IMR-90 (cell line): ENCODE results near the gene PGA3. TPM values are rescaled to one million over a fixed set of nuclear protein-coding genes. Genes with fewer than 3 reads are reported as not detected.

Experiments used
- ATAC-seq: fragments of 200-7000 bp; cut with Tn5 transposase; 2 replicates; pipeline ENCODE4 v1.9.1; 2020; ENCODE audit warnings: low read depth, mild to moderate bottlenecking, moderate library complexity
- BruUV-seq: library from RNA; stranded (reverse); fragments of 400-500 nt; replicated peaks from 2 replicates; lab custom pipeline; 2021; lab: Mats Ljungman, UMichigan
- CTCF ChIA-PET: fragments of 300-600 bp; formaldehyde crosslinking; extraction: SDS; loops from one replicate; lab custom pipeline; 2021; ENCODE audit warnings: antibody characterized with exemption; lab: Yijun Ruan, JAX
- POLR2A ChIA-PET: fragments of 300-600 bp; sonication (Branson Sonifier 250); formaldehyde crosslinking; loops from one replicate; lab custom pipeline; 2022; ENCODE audit warnings: antibody characterized with exemption; ENCODE audit not compliant: unreplicated experiment; lab: Charles Lee
- DNase-seq: peaks from one replicate; pipeline ENCODE4 v3.0.0; 2013
- H2AFZ ChIP-seq: replicated peaks from 2 replicates; pipeline ENCODE3; 2013; ENCODE audit warnings: low read length, mild to moderate bottlenecking; ENCODE audit not compliant: poor library complexity
- H2AK5ac ChIP-seq: 2 replicates; pipeline ENCODE4 v1.6.1; 2013; ENCODE audit warnings: low read depth, low read length, inconsistent platforms
- H2AK9ac ChIP-seq: replicated peaks from 2 replicates; pipeline ENCODE3; 2013; ENCODE audit warnings: mild to moderate bottlenecking, low read depth, low read length, moderate library complexity; ENCODE audit not compliant: poor library complexity
- H2BK120ac ChIP-seq: 2 replicates; pipeline ENCODE4 v1.6.1; 2013; ENCODE audit warnings: low read depth, low read length, inconsistent platforms
- H2BK15ac ChIP-seq: 3 replicates; pipeline ENCODE4 v1.6.1; 2013; ENCODE audit warnings: low read depth, low read length, inconsistent platforms
- H2BK20ac ChIP-seq: 2 replicates; pipeline ENCODE4 v1.6.1; 2013; ENCODE audit warnings: low read depth, mild to moderate bottlenecking, inconsistent platforms, low read length, moderate library complexity
- H2BK5ac ChIP-seq: 2 replicates; pipeline ENCODE4 v1.6.1; 2013; ENCODE audit warnings: mild to moderate bottlenecking, low read depth, low read length, inconsistent platforms; ENCODE audit not compliant: poor library complexity, severe bottlenecking
- H3K14ac ChIP-seq: replicated peaks from 2 replicates; pipeline ENCODE4 v1.6.1; 2013; ENCODE audit warnings: low read depth, low read length, inconsistent platforms
- H3K18ac ChIP-seq: 2 replicates; pipeline ENCODE4 v1.6.1; 2013; ENCODE audit warnings: low read depth, low read length, control low read depth
- H3K23ac ChIP-seq: 2 replicates; pipeline ENCODE4 v1.6.1; 2013; ENCODE audit warnings: low read depth, low read length, inconsistent platforms
- H3K27ac ChIP-seq: 2 replicates; pipeline ENCODE4 v1.5.1; 2013; ENCODE audit warnings: mild to moderate bottlenecking, control low read depth, low read length; ENCODE audit not compliant: insufficient read depth
- H3K27me3 ChIP-seq: 2 replicates; pipeline ENCODE4 v1.6.1; 2013; ENCODE audit warnings: low read length; ENCODE audit not compliant: control insufficient read depth, insufficient read depth
- H3K36me3 ChIP-seq: 2 replicates; pipeline ENCODE4 v1.6.1; 2013; ENCODE audit warnings: low read length, mixed read lengths; ENCODE audit not compliant: control insufficient read depth, insufficient read depth
- H3K4ac ChIP-seq: 2 replicates; pipeline ENCODE4 v1.6.1; 2013; ENCODE audit warnings: low read depth, low read length, inconsistent platforms
- H3K4me1 ChIP-seq: 2 replicates; pipeline ENCODE4 v1.6.1; 2013; ENCODE audit warnings: low read length, mixed read lengths; ENCODE audit not compliant: control insufficient read depth, insufficient read depth
- H3K4me2 ChIP-seq: 2 replicates; pipeline ENCODE4 v1.6.1; 2013; ENCODE audit warnings: low read depth, mild to moderate bottlenecking, control low read depth, low read length, moderate library complexity
- H3K4me3 ChIP-seq: 2 replicates; pipeline ENCODE4 v1.5.1; 2013; ENCODE audit warnings: low read depth, mild to moderate bottlenecking, control low read depth, low read length, moderate library complexity; ENCODE audit not compliant: insufficient read depth
- H3K56ac ChIP-seq: 2 replicates; pipeline ENCODE4 v1.6.1; 2013; ENCODE audit warnings: low read length, inconsistent platforms; ENCODE audit not compliant: insufficient read depth; ENCODE audit errors: extremely low read depth
- H3K79me1 ChIP-seq, 2 experiments: 2 replicates each; pipeline ENCODE4 v1.6.1; 2013; ENCODE audit warnings: low read length in 2 of 2, inconsistent platforms in 1 of 2, low read depth in 1 of 2
- H3K9ac ChIP-seq: 2 replicates; pipeline ENCODE4 v1.6.1; 2013; ENCODE audit warnings: low read depth, low read length, control low read depth
- H3K9me1 ChIP-seq: 2 replicates; pipeline ENCODE4 v1.6.1; 2013; ENCODE audit warnings: low read length, inconsistent platforms; ENCODE audit not compliant: insufficient read depth
- H3K9me3 ChIP-seq: 2 replicates; pipeline ENCODE4 v1.6.1; 2013; ENCODE audit warnings: low read length; ENCODE audit not compliant: control insufficient read depth, insufficient read depth
- H4K20me1 ChIP-seq: 2 replicates; pipeline ENCODE4 v1.6.1; 2013; ENCODE audit warnings: low read length, inconsistent platforms; ENCODE audit not compliant: insufficient read depth
- H4K5ac ChIP-seq: 2 replicates; pipeline ENCODE4 v1.6.1; 2013; ENCODE audit warnings: mild to moderate bottlenecking, low read depth, low read length, control low read depth
- H4K8ac ChIP-seq, 2 experiments: 2 replicates each; pipeline ENCODE4 v1.6.1; 2013; ENCODE audit warnings: low read depth in 2 of 2, low read length in 2 of 2, control low read depth in 1 of 2, inconsistent platforms in 1 of 2
- H4K91ac ChIP-seq: 2 replicates; pipeline ENCODE4 v1.6.1; 2013; ENCODE audit warnings: low read depth, low read length, inconsistent platforms; ENCODE audit not compliant: insufficient read depth
- BHLHE40 ChIP-seq: fragments of 150-350 bp; IDR thresholded peaks from 2 replicates; pipeline ENCODE4 v1.6.1; 2016; ENCODE audit warnings: mild to moderate bottlenecking, low read depth, low read length
- CEBPB ChIP-seq: IDR thresholded peaks from 2 replicates; pipeline ENCODE4 v1.6.1; 2012; ENCODE audit warnings: low read depth, low read length, improper control_type of control experiment
- CHD1 ChIP-seq: IDR thresholded peaks from 2 replicates; pipeline ENCODE4 v1.6.1; 2012; ENCODE audit warnings: low read depth, low read length, improper control_type of control experiment
- CTCF ChIP-seq: conservative IDR thresholded peaks from 2 replicates; pipeline ENCODE4 v1.5.1; 2012; ENCODE audit warnings: mild to moderate bottlenecking, low read depth, low read length, improper control_type of control experiment
- ELK1 ChIP-seq: fragments of 150-350 bp; IDR thresholded peaks from 2 replicates; pipeline ENCODE4 v1.6.1; 2016; ENCODE audit warnings: low read depth, mild to moderate bottlenecking, low read length, moderate library complexity, borderline replicate concordance
- FOS ChIP-seq: fragments of 150-350 bp; IDR thresholded peaks from 2 replicates; pipeline ENCODE4 v1.6.1; 2016; ENCODE audit warnings: low read depth, low read length
- MAFK ChIP-seq: IDR thresholded peaks from 2 replicates; pipeline ENCODE4 v1.6.1; 2012; ENCODE audit warnings: low read depth, low read length, improper control_type of control experiment
- MAZ ChIP-seq: IDR thresholded peaks from 2 replicates; pipeline ENCODE4 v1.6.1; 2012; ENCODE audit warnings: low read depth, mild to moderate bottlenecking, low read length, improper control_type of control experiment, moderate library complexity, borderline replicate concordance
- MXI1 ChIP-seq: IDR thresholded peaks from 2 replicates; pipeline ENCODE4 v1.6.1; 2012; ENCODE audit warnings: low read depth, mild to moderate bottlenecking, low read length, moderate library complexity, borderline replicate concordance
- NFE2L2 ChIP-seq: fragments of 150-350 bp; IDR thresholded peaks from 2 replicates; pipeline ENCODE4 v1.6.1; 2016; ENCODE audit warnings: low read depth, mild to moderate bottlenecking, low read length
- POLR2A ChIP-seq: IDR thresholded peaks from 2 replicates; pipeline ENCODE4 v1.6.1; 2012; ENCODE audit warnings: mild to moderate bottlenecking, low read depth, low read length
- RCOR1 ChIP-seq: IDR thresholded peaks from 2 replicates; pipeline ENCODE4 v1.6.1; 2012; ENCODE audit warnings: mild to moderate bottlenecking, low read length, improper control_type of control experiment; ENCODE audit not compliant: insufficient replicate concordance
- SMC3 ChIP-seq: fragments of 150-350 bp; IDR thresholded peaks from 2 replicates; pipeline ENCODE4 v1.6.1; 2016; ENCODE audit warnings: low read depth, mild to moderate bottlenecking, antibody characterized with exemption, low read length, moderate library complexity
- WGBS, 2 experiments: methylation state at CpG; one replicate each; pipeline versions ENCODE4 v1.1.5 to v1.1.7; 2013; ENCODE audit warnings: missing lambda C conversion rate in 2 of 2; ENCODE audit not compliant: insufficient read length in 1 of 2; ENCODE audit errors: extremely low coverage in 2 of 2; 5-methylcytosine and 5-hydroxymethylcytosine counted together
- dilution Hi-C: fragments of 300-500 bp; cut with HindIII; formaldehyde crosslinking; loops from one replicate; pipeline ENCODE4 v1.14.3; 2018; ENCODE audit warnings: low sequenced_read_pairs; ENCODE audit not compliant: unreplicated experiment
- in situ Hi-C: fragments of 300-500 bp; cut with MboI; formaldehyde crosslinking; loops from 3 replicates; pipeline ENCODE4 v1.14.3; 2019; ENCODE audit warnings: low sequenced_read_pairs, inconsistent platforms, mixed read lengths
- intact Hi-C: fragments of 100-400 bp; cut with micrococcal nuclease; formaldehyde crosslinking; loops from 2 replicates; pipeline ENCODE4 v1.10.0; 2022
- polyA plus RNA-seq, 3 experiments: library from polyadenylated mRNA; depleted of rRNA; stranded (reverse); fragments of >200 nt; gene quantifications; 2 replicates each; pipeline ENCODE4 v1.2.3, GENCODE V29; 2012; ENCODE audit warnings: low replicate concordance in 1 of 3
- total RNA-seq: library from RNA; depleted of rRNA; stranded (reverse); fragments of >200 nt; gene quantifications from 2 replicates; pipeline ENCODE4 v1.2.3, GENCODE V29; 2012
- TF ChIP-seq, protein P1 (sequence below): fragments of 150-350 bp; IDR thresholded peaks from 2 replicates; pipeline ENCODE4 v1.6.1; 2017; ENCODE audit warnings: mild to moderate bottlenecking, antibody characterized with exemption, low read length, low read depth

The PGA3 gene
- total and polyA plus RNA-seq, 2 of the 4 experiments (the other 2 are of a cell fraction), result 0.18 TPM; not detected in 1

DNA sequence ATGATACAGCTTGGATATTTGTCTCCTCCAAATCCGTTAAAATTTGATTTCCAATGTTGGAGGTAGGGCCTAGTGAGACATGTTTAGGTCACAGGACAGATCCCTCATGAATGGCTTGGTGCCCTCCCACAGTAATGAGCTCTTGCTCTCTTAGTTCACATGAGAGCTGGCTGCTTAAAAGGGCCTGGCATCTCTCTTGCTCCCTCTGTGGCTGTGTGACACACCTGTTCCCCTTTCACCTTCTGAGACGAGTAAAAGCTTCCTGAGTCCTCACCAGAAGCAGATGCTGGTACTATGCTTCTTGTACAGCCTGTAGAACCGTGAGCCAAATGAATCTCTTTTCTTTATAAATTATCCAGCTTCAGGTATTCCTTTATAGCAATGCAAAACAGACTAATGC lies 45.6 kb upstream of the PGA3 start:
- no CpG with 5 or more reads among the region's 3 CpGs for WGBS, 2 experiments
- Histone ChIP-seq H3K9me1 (peaks cover 22% of the 10 kb centered on the region), H2BK120ac (peak overlapping the region; percentile 4; the same call in 1 of the 2 replicates), H2AK5ac (no peak overlapping the region), H3K27ac (no peak overlapping the region), H3K23ac (no peak overlapping the region), H3K79me1 (peaks cover 26 to 52% of the 10 kb centered on the region in 2 experiments), H4K91ac (no peak overlapping the region), H2BK20ac (no peak overlapping the region; the same call in 1 of the 2 replicates), H4K5ac (no peak overlapping the region), H3K9ac (no peak overlapping the region), H3K56ac (no peak overlapping the region), H3K4me1 (peaks cover 19% of the 10 kb centered on the region), H4K8ac (no peak overlapping the region; a peak in 1 of 4 replicates), H2BK5ac (peak overlapping the region; percentile 40), H3K14ac (no peak overlapping the region), H2BK15ac (no peak overlapping the region), H3K4me3 (no peak overlapping the region), H2AFZ (no peak overlapping the region), H3K36me3 (no peaks in the 10 kb centered on the region), H4K20me1 (peaks cover 5% of the 10 kb centered on the region), H3K4ac (0 out of 2 replicates have a peak overlapping the region, but pooled peaks have one; percentile 24), H2AK9ac (no peak overlapping the region), H3K18ac (no peak overlapping the region), H3K27me3 (no peaks in the 10 kb centered on the region), H3K4me2 (no peak overlapping the region), H3K9me3 (peaks cover 3% of the 10 kb centered on the region; the same call in 1 of the 2 replicates)
- TF ChIP-seq ELK1 (no peak), CEBPB (no peak), CTCF (no peak), BHLHE40 (no peak), SMC3 (no peak), NFE2L2 (no peak), MAFK (no peak), FOS (no peak), MAZ (no peak), CHD1 (no peak), POLR2A (no peak), RCOR1 (no peak), MXI1 (no peak)
- TF ChIP-seq, protein P1, sequence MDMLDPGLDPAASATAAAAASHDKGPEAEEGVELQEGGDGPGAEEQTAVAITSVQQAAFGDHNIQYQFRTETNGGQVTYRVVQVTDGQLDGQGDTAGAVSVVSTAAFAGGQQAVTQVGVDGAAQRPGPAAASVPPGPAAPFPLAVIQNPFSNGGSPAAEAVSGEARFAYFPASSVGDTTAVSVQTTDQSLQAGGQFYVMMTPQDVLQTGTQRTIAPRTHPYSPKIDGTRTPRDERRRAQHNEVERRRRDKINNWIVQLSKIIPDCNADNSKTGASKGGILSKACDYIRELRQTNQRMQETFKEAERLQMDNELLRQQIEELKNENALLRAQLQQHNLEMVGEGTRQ, result no peak
- intact Hi-C loops (no loop called here), dilution Hi-C loops (no loop called here), in situ Hi-C loops (no loop called here)
- CTCF ChIA-PET, result no interaction called here
- DNase-seq (no peak), ATAC-seq (no peak)
- POLR2A ChIA-PET, result no interaction called here
- BruUV-seq, result no TSS peak
